Karpas-422 (cell line): ENCODE data around the gene JOSD2. TPM values are rescaled to one million over a fixed set of nuclear protein-coding genes. Genes with fewer than 3 reads are reported as not detected.

Experiments used
- DNase-seq: peaks from one replicate; pipeline ENCODE4 v3.0.0-alpha.2; 2015
- H2AFZ ChIP-seq: fragments of 200-600 bp; sonication (generic); 2 replicates; pipeline ENCODE4 v1.6.1; 2014; ENCODE audit warnings: antibody characterized with exemption, low read length, mixed read lengths
- H3K27ac ChIP-seq: fragments of 200-600 bp; sonication (generic); 2 replicates; pipeline ENCODE4 v1.5.1; 2014; ENCODE audit warnings: mild to moderate bottlenecking, low read length, moderate library complexity
- H3K27me3 ChIP-seq: fragments of 200-600 bp; sonication (generic); 2 replicates; pipeline ENCODE4 v1.6.1; 2014; ENCODE audit warnings: low read length, mixed read lengths
- H3K36me3 ChIP-seq: fragments of 200-600 bp; sonication (generic); 2 replicates; pipeline ENCODE4 v1.6.1; 2014; ENCODE audit warnings: low read length, mixed read lengths; ENCODE audit not compliant: insufficient read depth
- H3K4me1 ChIP-seq: fragments of 200-600 bp; sonication (generic); 2 replicates; pipeline ENCODE4 v1.6.1; 2014; ENCODE audit warnings: mild to moderate bottlenecking, low read length, mixed read lengths
- H3K4me2 ChIP-seq: fragments of 200-600 bp; sonication (generic); 2 replicates; pipeline ENCODE4 v1.6.1; 2014; ENCODE audit warnings: low read length, low read depth, mild to moderate bottlenecking; ENCODE audit not compliant: poor library complexity, severe bottlenecking
- H3K4me3 ChIP-seq: fragments of 200-600 bp; sonication (generic); 2 replicates; pipeline ENCODE4 v1.5.1; 2014; ENCODE audit warnings: mild to moderate bottlenecking, antibody characterized with exemption, low read length, mixed read lengths
- H3K79me2 ChIP-seq: fragments of 200-600 bp; sonication (generic); 2 replicates; pipeline ENCODE4 v1.6.1; 2014; ENCODE audit warnings: mild to moderate bottlenecking, low read length, mixed read lengths
- H3K9ac ChIP-seq: fragments of 200-600 bp; sonication (generic); 2 replicates; pipeline ENCODE4 v1.6.0; 2014; ENCODE audit warnings: low read length
- H3K9me2 ChIP-seq: fragments of 200-600 bp; sonication (generic), shearing (Covaris generic); replicated peaks from 2 replicates; pipeline ENCODE4 v1.6.0; 2014; ENCODE audit warnings: mild to moderate bottlenecking, low read length, moderate library complexity; ENCODE audit not compliant: insufficient read depth
- H3K9me3 ChIP-seq: fragments of 300-700, 200-600 bp; sonication (generic); 2 replicates; pipeline ENCODE4 v1.6.1; 2014; ENCODE audit warnings: low read length, mixed read lengths
- H4K20me1 ChIP-seq: fragments of 200-600 bp; sonication (generic); 2 replicates; pipeline ENCODE4 v1.6.1; 2014; ENCODE audit warnings: mild to moderate bottlenecking, antibody characterized with exemption, low read length, low read depth; ENCODE audit not compliant: insufficient read depth
- total RNA-seq: library from RNA; depleted of rRNA; stranded (reverse); fragments of >200 nt; shearing (Covaris generic); gene quantifications from 2 replicates; pipeline ENCODE4 v1.2.3, GENCODE V29; 2014; ENCODE audit warnings: low replicate concordance

The JOSD2 gene
- total RNA-seq, 1 experiment from 2014 or later, result 15.8 TPM

- Histone ChIP-seq H3K9me3 (no peaks in the 10 kb centered on the region), H4K20me1 (peaks cover 12% of the 10 kb centered on the region; the same call in 1 of the 2 replicates), H3K9me2 (no peaks in the 10 kb centered on the region), H3K27me3 (no peaks in the 10 kb centered on the region), H3K9ac (no peak overlapping the region), H3K4me3 (no peak overlapping the region), H2AFZ (no peak overlapping the region), H3K27ac (no peak overlapping the region), H3K36me3 (no peaks in the 10 kb centered on the region), H3K4me2 (no peak overlapping the region), H3K79me2 (no peaks in the 10 kb centered on the region), H3K4me1 (peaks cover 9% of the 10 kb centered on the region)
- no peak for DNase-seq
These were observed 44.0 kb upstream of the JOSD2 start for GRCh38 chr19:50555033-50555432.

GRCh38 chr19:50554212-50554611 lies 43.2 kb upstream of the JOSD2 start:
- Histone ChIP-seq H3K4me2 (no peak overlapping the region), H3K4me3 (no peak overlapping the region), H3K9ac (no peak overlapping the region), H3K9me3 (no peaks in the 10 kb centered on the region), H3K36me3 (no peaks in the 10 kb centered on the region), H4K20me1 (peaks cover 12% of the 10 kb centered on the region; the same call in 1 of the 2 replicates), H3K79me2 (no peaks in the 10 kb centered on the region), H3K9me2 (no peaks in the 10 kb centered on the region), H2AFZ (no peak overlapping the region), H3K4me1 (peaks cover 9% of the 10 kb centered on the region), H3K27ac (no peak overlapping the region), H3K27me3 (no peaks in the 10 kb centered on the region)
- DNase-seq, result no peak

- Histone ChIP-seq H3K9ac (no peak overlapping the region), H3K27ac (no peak overlapping the region), H3K9me2 (no peaks in the 10 kb centered on the region), H3K4me2 (no peak overlapping the region), H3K4me3 (no peak overlapping the region), H4K20me1 (peaks cover 12% of the 10 kb centered on the region; the same call in 1 of the 2 replicates), H3K27me3 (no peaks in the 10 kb centered on the region), H3K79me2 (no peaks in the 10 kb centered on the region), H3K36me3 (no peaks in the 10 kb centered on the region), H2AFZ (no peak overlapping the region), H3K4me1 (peaks cover 9% of the 10 kb centered on the region), H3K9me3 (no peaks in the 10 kb centered on the region)
- DNase-seq, result no peak
These were observed 42.2 kb upstream of the JOSD2 start for GRCh38 chr19:50553134-50553703.

- no peak for DNase-seq
- H3K27me3 ChIP-seq, result no peaks in the 10 kb centered on the region
These were observed 41.5 kb upstream of the JOSD2 start for GRCh38 chr19:50552540-50552939.

GRCh38 chr19:50551715-50552187 lies 40.8 kb upstream of the JOSD2 start:
- H3K79me2 ChIP-seq, result no peaks in the 10 kb centered on the region
- peaks cover 7% of the 10 kb centered on the region for H3K4me1 ChIP-seq
- peaks cover 9% of the 10 kb centered on the region; the same call in 1 of the 2 replicates for H4K20me1 ChIP-seq
- no peak overlapping the region for H3K4me2 ChIP-seq
- no peak overlapping the region for H3K4me3 ChIP-seq
- H3K36me3 ChIP-seq, result no peaks in the 10 kb centered on the region
- H3K27ac ChIP-seq, result no peak overlapping the region
- no peaks in the 10 kb centered on the region for H3K27me3 ChIP-seq
- DNase-seq, result no peak
- H3K9ac ChIP-seq, result no peak overlapping the region
- H3K9me2 ChIP-seq, result no peaks in the 10 kb centered on the region
- H2AFZ ChIP-seq, result no peak overlapping the region
- H3K9me3 ChIP-seq, result no peaks in the 10 kb centered on the region

More at GRCh38 chr19:50552540-50552939, 41.5 kb upstream of the JOSD2 start:
- H3K79me2 ChIP-seq, result no peaks in the 10 kb centered on the region
- H3K4me2 ChIP-seq, result no peak overlapping the region
- H3K4me3 ChIP-seq, result no peak overlapping the region
- H3K27ac ChIP-seq, result no peak overlapping the region
- peaks cover 12% of the 10 kb centered on the region; the same call in 1 of the 2 replicates for H4K20me1 ChIP-seq
- peaks cover 9% of the 10 kb centered on the region for H3K4me1 ChIP-seq
- no peaks in the 10 kb centered on the region for H3K9me2 ChIP-seq
- no peak overlapping the region for H2AFZ ChIP-seq
- no peaks in the 10 kb centered on the region for H3K36me3 ChIP-seq
- no peak overlapping the region for H3K9ac ChIP-seq
- H3K9me3 ChIP-seq, result no peaks in the 10 kb centered on the region

- Histone ChIP-seq H3K36me3 (no peaks in the 10 kb centered on the region), H3K9me2 (no peaks in the 10 kb centered on the region), H3K4me1 (peaks cover 1% of the 10 kb centered on the region), H3K4me3 (no peak overlapping the region), H3K4me2 (no peak overlapping the region), H3K79me2 (no peaks in the 10 kb centered on the region), H4K20me1 (peaks cover 9% of the 10 kb centered on the region; the same call in 1 of the 2 replicates), H3K9me3 (no peaks in the 10 kb centered on the region), H2AFZ (no peak overlapping the region), H3K27me3 (no peaks in the 10 kb centered on the region), H3K9ac (no peak overlapping the region), H3K27ac (no peak overlapping the region)
- no peak for DNase-seq
These were observed 40.2 kb upstream of the JOSD2 start for GRCh38 chr19:50551034-50551714.

- Histone ChIP-seq H3K79me2 (no peaks in the 10 kb centered on the region), H2AFZ (no peak overlapping the region), H3K4me3 (no peak overlapping the region), H3K36me3 (no peaks in the 10 kb centered on the region), H3K4me2 (no peak overlapping the region), H3K4me1 (no peaks in the 10 kb centered on the region), H3K27ac (no peak overlapping the region), H3K9me2 (no peaks in the 10 kb centered on the region), H4K20me1 (peaks cover 6% of the 10 kb centered on the region; the same call in 1 of the 2 replicates), H3K9me3 (no peaks in the 10 kb centered on the region), H3K9ac (no peak overlapping the region), H3K27me3 (no peaks in the 10 kb centered on the region)
- no peak for DNase-seq
These were observed 39.6 kb upstream of the JOSD2 start for GRCh38 chr19:50550594-50550966.

GRCh38 chr19:50549927-50550593 lies 39.1 kb upstream of the JOSD2 start:
- Histone ChIP-seq H3K4me3 (no peak overlapping the region), H3K9me3 (no peaks in the 10 kb centered on the region), H3K36me3 (no peaks in the 10 kb centered on the region), H3K79me2 (no peaks in the 10 kb centered on the region), H3K27me3 (no peaks in the 10 kb centered on the region), H2AFZ (no peak overlapping the region), H3K9ac (no peak overlapping the region), H3K4me1 (no peaks in the 10 kb centered on the region), H3K9me2 (no peaks in the 10 kb centered on the region), H3K4me2 (no peak overlapping the region), H3K27ac (no peak overlapping the region), H4K20me1 (peaks cover 4% of the 10 kb centered on the region; the same call in 1 of the 2 replicates)
- no peak for DNase-seq
